GM21576 (cell line): ENCODE measurements around the gene RBM4.

Experiments
- ATAC-seq: cut with Tn5 transposase; IDR thresholded peaks from one replicate; pipeline ENCODE4 v1.9.1; 2021; ENCODE audit warnings: mild to moderate bottlenecking, moderate library complexity; ENCODE audit not compliant: unreplicated experiment

The RBM4 gene

DNA sequence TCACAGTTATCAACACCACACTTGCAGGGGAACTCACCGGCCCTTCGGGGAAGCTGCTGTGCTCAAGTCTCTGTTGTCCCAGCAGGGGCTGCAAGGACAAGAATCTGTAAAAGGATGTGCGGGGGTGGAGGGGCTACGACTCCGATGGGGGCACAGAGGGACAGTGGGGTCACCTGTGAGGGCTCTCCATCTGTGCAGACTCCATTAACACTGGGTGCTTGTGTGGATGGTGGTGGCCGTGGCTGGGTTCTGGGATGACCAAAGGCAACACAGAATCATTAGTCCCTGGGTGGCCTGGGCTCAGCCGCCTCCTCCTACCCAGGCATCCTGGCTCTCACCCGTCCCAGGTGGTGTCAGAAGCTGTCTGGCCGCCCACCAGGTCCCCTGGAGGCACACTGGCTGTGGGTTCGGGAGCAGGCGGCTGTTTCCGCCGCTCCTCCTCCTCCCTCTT is 49.4 kb downstream of the RBM4 start:
- no peak for ATAC-seq

DNA sequence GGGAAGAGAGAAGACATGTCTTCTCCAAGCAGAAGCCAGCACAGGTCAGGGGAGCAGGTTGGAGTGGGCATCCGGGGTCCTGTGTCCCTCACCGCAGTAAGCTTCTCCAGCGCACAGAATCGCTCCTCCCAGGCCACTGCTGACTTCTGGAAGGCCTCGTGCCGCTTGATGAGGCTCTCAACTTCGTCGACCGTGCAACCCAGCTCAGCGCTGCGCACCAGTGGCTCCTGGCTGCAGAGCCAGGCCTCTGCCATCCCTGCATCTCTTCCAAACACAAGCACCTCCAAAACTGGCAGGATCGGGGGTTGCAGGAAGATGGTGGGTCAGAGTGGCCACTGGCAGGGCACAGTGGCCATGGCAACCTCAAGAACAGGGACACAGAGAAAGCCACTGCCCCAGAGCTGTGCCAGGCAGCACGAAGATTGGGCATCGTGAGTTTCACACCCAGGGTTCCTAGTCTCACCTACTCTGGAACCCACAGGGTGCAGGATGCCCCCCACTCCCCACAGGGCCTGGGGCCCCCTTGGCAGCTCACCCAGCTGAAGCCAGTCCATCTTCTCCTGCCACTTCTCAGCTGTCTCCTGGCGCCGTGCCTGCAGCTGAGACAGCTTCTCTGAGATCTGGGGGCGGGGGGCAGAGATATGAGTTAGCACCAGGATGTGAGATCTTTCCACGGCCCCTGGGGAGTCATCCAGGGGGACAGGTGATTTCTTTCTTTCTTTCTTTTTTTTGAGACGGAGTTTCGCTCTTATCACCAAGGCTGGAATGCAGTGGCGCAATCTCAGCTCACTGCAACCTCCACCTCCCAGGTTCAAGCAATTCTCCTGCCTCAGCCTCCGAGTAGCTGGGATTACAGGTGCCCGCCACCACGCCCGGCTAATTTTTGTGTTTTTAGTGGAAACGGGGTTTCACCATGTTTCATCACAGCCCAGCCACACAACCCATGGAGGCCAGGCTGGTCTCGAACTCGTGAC is 50.3 kb downstream of the RBM4 start:
- ATAC-seq: no peak

DNA sequence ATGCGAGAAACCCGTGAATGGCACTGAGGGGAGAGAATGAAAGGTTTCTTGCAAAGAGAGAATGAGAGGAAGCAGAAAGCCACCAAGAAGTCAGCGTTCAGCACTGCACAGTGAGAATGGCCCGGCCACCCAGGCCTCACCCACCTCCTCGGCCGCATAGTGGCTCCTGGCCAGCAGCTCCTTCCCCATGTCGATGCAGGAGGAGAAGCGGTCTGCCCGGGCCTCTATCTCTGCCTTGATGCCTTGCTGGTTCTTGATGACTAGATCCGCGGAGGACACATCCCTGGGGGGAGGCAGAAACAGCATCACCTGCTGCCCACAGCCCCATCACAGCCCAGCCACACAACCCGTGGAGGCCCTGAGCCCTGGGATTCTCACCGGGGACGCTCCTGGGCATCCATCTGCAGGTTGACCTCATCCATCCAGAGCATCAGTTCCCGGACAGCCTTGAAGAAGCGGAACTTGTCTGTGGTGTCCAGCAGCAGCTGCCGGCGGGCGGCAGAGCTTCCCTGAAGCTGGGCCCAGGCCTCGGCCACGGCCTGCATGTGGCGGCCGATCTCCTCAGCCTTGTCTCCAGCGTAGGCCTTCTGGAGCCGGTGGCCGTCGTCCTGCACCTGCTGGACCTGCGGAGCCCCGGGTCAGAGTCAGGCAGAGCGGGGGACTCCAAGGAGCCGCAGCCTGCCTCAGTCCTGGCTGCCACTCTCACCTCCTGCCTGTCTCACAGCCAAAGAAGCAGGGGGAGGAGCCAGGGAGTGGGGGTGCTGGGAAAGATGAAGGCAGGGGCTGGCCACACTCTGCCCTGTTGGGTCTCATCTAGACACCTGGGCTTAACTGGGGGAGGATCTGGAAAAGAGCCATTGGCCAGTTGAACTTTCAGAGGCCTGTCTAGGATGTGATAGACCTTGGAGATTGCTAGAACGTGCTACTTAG is 51.4 kb downstream of the RBM4 start:
- ATAC-seq: no peak

DNA sequence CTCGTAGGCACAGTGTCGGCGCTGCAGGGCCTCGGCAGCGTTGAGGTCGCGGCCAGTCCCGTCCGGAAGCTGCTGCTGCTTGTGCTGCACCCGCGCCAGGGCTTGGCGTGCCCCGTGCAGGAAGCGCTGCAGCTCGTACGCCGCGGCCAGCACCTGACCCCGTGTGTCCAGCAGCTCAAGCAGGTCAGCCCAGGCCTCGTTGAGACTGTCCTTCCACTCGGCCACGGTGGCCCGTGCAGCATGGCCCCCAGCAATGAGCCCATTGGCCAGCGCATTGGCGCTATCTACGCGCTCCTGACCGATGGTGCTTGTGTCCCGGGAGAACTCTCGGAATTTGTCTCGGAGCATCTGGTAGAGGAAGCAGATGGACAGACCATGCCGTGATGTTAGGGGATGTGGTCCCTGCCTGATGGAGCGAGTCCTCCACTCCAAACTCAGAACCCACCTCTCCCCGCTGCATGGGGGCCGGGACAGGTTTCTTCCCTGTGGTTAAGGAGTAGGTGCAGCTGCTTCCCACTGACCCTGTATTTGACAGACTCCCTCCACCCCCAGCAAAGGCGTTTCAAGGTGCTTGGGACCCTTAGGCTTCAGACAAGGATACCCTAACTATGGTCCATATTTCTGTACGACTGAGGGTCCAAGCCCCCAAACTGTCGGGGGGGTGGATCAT is 52.9 kb downstream of the RBM4 start:
- ATAC-seq: no peak

DNA sequence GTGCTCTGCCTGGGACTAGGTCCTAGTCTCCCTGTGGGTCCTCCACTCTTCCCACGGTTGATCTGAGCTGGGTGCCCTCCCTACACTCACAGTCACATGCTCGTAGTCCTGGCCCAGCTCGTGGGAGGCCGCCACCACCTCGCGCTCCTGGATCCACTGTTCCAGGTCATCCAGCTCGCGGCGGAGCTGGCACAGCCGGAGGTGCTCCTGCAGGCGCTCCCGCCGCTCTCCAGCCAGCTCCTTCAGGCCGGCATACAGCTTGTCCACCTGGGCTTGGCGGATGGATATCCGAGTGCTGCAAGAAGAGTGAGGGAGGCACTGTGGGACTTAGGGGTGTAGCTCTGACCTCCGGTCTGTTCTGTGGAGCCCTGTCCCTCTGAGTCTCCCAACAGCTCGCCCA is 53.9 kb downstream of the RBM4 start:
- ATAC-seq: no peak

DNA sequence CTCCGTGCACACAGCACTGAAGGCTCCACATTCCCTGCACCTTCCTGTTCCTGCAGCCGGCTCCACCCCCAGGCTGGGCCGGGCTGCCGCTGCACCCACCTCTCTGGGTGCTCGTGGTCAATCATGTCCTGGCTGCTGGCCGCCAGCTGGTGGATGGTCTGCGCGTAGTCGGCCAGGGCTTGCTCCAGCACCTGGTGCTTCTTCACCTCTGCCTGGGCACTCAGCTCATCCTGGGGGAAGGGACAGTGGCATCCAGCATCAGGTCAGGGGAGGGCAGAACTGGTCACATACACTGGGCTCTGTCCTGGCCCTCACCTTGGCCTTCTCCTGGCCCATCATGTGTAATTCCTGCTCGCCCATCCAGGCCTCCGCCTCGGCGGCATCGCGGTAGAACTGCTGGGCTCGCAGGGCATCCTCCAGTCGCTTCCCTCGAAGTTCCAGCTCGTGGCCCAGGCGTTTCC is 54.4 kb downstream of the RBM4 start:
- no peak for ATAC-seq

DNA sequence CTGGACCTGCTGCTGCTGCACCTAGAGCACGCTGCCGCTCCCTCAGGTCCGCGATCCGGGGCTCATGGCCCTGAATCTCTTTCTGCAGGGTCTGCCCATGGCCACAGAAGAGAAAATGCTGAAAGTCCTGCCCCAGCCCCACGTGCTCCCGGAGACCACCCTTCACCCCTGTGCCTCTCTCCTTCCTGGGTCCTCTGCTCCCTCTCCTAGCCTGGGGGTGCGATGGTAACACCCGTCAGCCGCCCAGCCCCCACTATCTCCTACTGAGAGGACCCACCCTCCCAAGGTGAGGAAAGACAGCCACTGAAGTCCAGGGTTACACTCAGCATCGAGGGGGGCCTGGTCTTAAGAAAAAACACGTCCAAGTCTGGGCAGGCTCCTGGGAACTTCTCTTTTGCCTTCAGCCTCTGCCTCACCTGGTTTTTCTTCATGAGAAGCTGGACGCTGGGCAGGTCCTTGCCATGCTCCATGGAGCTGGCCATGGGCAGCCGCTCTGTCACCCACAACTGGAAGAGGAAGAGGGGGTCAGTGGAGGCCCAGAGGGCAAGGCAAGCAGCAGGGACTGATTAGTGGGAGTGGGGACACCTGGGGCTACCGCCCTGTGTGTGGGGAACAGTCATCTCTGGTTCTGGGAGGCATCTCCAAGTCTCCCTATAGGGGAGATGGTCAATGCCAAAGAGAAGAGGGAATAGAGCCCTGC is 55.0 kb downstream of the RBM4 start:
- no peak for ATAC-seq

DNA sequence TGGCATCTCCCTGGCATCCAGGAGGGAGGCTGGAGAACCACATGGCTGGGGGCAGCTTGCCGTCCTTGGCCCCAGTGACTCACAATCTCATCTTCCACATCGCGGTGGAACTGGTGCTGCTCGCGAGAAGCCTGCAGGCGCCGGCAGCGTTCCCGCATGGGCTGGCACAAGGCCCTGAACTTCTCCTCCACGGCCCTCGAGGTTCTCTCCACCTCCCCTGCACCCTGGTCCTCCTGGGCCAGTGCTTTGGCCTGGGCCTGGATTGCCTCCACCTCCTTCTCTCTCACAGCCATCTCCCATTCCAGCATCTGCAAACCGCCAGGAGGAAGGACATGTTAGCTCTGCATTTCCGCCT is 55.5 kb downstream of the RBM4 start:
- ATAC-seq: no peak

DNA sequence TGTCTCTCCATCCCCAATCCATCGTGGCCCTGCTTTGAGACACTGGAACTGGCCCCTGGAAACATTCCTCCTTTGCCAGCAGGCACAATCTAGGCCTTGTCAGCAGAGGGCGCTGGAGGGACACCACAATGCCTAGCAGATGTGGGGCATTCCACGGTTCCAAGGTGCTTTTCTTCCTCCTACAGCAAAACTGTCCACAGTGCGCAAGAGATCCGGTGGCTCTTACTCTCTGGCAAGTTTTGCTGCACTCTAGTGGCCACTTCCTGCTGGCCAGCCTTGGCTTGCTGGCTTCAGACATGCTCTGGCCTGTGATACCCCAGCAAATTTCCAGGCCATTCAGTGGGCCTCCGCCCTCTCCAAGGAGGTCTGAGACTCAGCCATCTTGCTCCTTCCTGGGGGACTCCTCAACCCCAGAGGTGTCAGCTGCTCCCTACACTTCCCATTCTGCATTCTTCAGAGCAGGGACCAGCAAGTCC is 56.3 kb downstream of the RBM4 start:
- ATAC-seq: no peak
